HT-29 (cell line): ENCODE data around the gene PLEKHM2. TPM values are rescaled to one million over a fixed set of nuclear protein-coding genes. Genes with fewer than 3 reads are reported as not detected.

Source experiments
- DNase-seq: peaks from one replicate; pipeline ENCODE4 v3.0.0-alpha.2; 2015; ENCODE audit warnings: low spot score
- small RNA-seq: library from RNA; depleted of rRNA; stranded (forward); fragments of <200 nt; gene quantifications from one replicate; pipeline ENCODE3, GENCODE V24; 2014
- total RNA-seq: library from RNA; depleted of rRNA; stranded (reverse); fragments of >200 nt; shearing (Covaris generic); gene quantifications from 2 replicates; pipeline ENCODE4 v1.2.3, GENCODE V29; 2014; rRNA removed

PLEKHM2 gene
- total RNA-seq, 1 experiment from 2014 or later = 29.4 TPM

DNA sequence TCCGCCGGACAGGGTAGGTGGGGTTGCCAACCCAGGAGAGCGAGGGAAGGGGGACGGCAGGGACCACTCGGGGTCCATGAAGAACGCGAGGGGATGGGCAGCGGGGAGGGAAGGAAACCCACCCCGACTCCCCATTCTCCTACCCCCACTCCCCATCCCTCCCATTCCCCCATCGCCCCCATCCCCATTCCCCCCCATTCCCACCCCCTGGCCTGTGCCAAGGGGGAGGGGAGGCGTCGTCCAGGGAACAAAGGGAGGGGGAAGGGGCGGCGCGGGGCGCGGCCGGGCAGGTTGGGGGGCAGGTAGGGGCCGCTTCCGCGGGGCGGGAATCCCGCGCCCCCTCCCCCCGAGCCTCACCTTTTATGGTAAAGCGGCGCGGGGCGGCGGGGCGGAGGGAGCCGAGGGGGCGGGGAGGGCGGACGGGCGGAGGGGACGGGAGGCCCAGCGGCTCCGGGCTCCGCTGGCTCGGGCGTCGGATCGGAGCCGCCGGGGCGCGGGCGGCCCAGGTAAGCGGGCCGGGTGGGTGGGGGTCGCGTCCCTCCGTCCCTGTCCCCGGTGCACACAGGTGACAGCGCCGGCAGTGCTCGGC, 74.3 kb downstream of the PLEKHM2 start, which contains the start of gene FBLIM1:
Gene FBLIM1, plus strand, starts transcription at position 453 of the 589 bp plus-strand sequence. CDS start 6,189 bp downstream, outside the sequence.
- no peak for DNase-seq

- DNase-seq = no peak
These were observed 75.0 kb downstream of the PLEKHM2 start for GRCh38 chr1:15758953-15759661.

DNA sequence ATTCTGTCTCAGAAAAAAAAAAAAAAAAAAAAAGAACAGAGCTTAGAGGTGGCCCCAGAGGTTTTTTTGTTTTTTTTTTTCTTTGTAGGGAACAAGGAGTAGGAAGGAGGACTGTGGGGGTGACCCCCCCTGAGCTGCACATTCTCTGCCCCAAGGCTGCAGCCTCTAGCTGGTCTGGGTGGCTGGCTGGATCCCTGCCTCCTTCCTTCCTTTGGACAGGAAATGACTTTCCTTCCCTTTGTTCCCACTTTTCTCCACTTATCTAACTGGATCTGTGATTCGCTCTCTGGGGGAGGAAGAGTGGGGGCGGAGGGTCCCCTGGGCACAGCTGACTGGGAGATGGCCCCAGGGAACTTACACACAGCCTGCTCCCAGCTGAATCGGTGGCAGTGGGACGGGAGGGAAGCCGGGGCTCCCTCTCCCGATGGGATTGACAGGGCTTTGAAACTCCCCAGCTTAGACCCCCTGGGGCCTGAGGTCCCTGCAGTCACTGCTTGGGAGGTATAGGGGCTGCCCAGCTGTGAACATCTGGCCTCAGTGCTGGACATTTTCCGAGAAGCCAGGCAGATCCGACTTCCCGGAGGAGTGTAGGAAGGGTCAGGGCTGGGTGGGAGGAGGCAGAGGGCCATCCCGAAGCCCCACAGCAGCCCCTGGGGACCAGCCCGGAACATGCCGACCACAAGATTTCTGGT, 76.5 kb downstream of the PLEKHM2 start:
- DNase-seq = no peak

- DNase-seq = no peak
These were observed 77.4 kb downstream of the PLEKHM2 start for GRCh38 chr1:15761366-15762128.

DNA sequence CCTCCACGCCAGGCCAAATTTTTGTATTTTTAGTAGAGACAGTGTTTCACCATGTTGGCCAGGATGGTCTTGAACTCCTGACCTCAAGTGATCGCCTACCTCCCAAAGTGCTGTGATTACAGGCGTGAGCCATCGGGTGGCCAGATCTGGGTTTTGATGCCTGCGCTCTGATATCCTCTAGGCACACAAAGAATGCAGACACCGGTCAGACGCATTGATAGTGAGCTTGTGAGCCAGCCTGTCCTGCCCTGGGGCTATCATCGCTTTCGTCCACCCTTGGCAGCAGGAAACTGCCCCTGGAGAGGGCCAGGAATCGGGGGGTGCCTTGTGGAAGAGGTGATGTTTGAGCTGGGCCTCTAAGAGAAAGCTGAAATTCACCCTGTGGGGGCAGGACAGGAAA, 78.4 kb downstream of the PLEKHM2 start:
- no peak for DNase-seq

- DNase-seq = peak; percentile 42
These were observed 80.2 kb downstream of the PLEKHM2 start for GRCh38 chr1:15764269-15764764.

GRCh38 chr1:15764890-15765289, 80.8 kb downstream of the PLEKHM2 start:
- no peak for DNase-seq

- DNase-seq = no peak
These were observed 81.5 kb downstream of the PLEKHM2 start for GRCh38 chr1:15765495-15766194.

GRCh38 chr1:15767941-15768340, 83.8 kb downstream of the PLEKHM2 start:
- no peak for DNase-seq

GRCh38 chr1:15768388-15768787, 84.3 kb downstream of the PLEKHM2 start:
- DNase-seq = no peak

- no peak for DNase-seq
These were observed 86.3 kb downstream of the PLEKHM2 start for GRCh38 chr1:15770313-15770962.

DNA sequence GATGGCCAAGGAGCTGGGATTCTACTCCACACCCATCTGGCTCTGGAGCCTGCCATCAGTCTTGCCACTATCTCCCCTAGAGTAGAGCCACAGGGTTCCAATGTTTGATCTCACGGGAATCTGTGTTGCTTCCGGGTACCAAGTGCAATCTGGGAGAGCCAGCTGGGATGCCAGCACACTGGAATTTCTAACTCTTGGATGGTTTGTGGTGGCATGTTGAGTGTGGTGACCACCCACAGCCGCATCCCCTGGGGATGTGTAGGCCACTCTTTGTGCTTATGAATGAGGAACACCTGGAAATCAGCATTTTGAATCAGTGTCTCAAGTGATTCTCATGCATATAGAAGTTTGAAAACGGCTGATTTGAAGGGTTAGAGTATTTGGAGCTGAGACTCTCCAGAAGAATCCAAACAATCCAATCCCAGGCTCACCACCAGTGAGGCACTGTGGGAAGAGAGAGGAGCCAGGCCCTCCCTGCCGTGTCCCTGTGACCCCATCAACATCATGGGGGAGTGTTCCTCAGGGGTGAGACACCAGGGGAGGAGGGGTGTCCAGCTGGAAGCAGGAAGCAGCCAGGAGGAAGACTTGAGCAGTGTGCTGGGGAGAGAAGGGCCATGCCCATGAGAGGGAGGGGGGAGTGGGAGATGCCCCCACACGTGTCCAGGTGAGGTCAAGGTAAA, 87.9 kb downstream of the PLEKHM2 start:
- no peak for DNase-seq

- no peak for DNase-seq
These were observed 91.6 kb downstream of the PLEKHM2 start for GRCh38 chr1:15775706-15776105.

DNA sequence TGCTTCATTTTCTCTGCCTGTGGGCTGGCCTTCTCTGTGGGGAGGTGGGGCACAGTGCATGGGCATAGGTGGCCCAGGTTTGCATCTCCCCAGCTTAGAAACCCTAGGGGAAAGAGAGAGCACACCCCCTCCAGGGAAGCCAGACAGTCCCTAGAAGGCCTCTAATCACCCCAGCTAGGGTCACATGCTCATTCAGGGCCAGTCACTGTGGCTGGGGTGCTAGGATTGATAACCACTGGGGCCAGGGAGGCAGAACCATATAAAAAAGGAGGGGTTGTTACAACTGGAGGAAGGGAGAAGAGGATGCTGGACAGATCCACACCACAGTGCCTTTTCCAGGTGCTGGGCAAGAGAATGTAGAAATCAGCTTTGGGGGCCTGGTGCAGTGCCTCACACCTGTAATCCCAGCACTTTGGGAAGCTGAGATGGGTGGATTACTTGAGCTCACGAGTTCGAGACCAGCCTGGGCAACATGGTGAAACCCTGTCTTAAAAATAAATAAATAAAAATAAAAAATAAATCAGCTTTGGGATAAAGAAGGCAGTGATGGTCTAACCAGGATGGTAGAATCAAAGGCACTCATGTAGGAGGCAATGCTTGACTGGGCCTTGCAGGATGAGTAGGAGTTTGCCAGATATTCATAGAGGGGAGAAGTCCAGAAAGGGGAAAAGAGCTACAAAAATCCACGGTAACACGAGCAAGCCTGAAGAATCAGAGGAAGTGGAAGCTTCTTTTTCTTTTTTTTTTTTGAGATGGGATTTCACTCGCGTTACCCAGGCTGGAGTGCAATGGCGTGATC, 94.0 kb downstream of the PLEKHM2 start:
- no peak for DNase-seq

Small RNAs within 50 kb of the gene (small RNA-seq; reads per million reads assigned to genes)
- gene AL121992.2 = not detected

Other genes with a start within 250 kb of the PLEKHM2 start
- gene CTRC, start 245.9 kb upstream of the PLEKHM2 start, total RNA-seq = not detected in 2 replicates
- gene CELA2A, start 227.6 kb upstream of the PLEKHM2 start, total RNA-seq = not detected in 2 replicates
- gene CELA2B, start 208.2 kb upstream of the PLEKHM2 start, total RNA-seq = not detected in 2 replicates
- gene CASP9, start 160.1 kb upstream of the PLEKHM2 start, total RNA-seq = 15.7 and 18.0 TPM in 2 replicates
- 4.8 and 9.3 TPM in 2 replicates for gene DNAJC16, start 157.5 kb upstream of the PLEKHM2 start, total RNA-seq
- gene AGMAT, start 99.3 kb upstream of the PLEKHM2 start, total RNA-seq = 52.1 and 62.5 TPM in 2 replicates
- 18.7 and 31.1 TPM in 2 replicates for gene DDI2, start 66.9 kb upstream of the PLEKHM2 start, total RNA-seq
- 0.23 TPM in 1 of 2 replicates, not detected in the other for gene SLC25A34, start 51.9 kb downstream of the PLEKHM2 start, total RNA-seq
- gene TMEM82, start 58.2 kb downstream of the PLEKHM2 start, total RNA-seq = not detected in 2 replicates
- 18.0 and 20.9 TPM in 2 replicates for gene FBLIM1, start 74.5 kb downstream of the PLEKHM2 start, total RNA-seq
- gene UQCRHL, start 123.3 kb downstream of the PLEKHM2 start, total RNA-seq = 5.5 and 8.0 TPM in 2 replicates
- gene SPEN, start 163.4 kb downstream of the PLEKHM2 start, total RNA-seq = 17.1 and 20.1 TPM in 2 replicates